Thyroid gland (tissue), 4 donors: ENCODE data around the gene ZNF573.

Experiments used
- CTCF ChIP-seq, 6 experiments: fragments of 200-600 bp in 3 of 6; fragments of 450-650 bp in 3 of 6; sonication (generic) in 3 of 6; IDR thresholded peaks; one replicate each; pipeline ENCODE4 v1.5.1; 2016 to 2019; ENCODE audit warnings: antibody characterized with exemption in 6 of 6, mild to moderate bottlenecking in 2 of 6, inconsistent platforms in 1 of 6, moderate library complexity in 1 of 6
- POLR2A ChIP-seq, 2 donors: fragments of 450-650 bp; IDR thresholded peaks; one replicate each; pipeline ENCODE4 v1.6.1; 2017; ENCODE audit warnings: antibody characterized with exemption in 2 of 2, mild to moderate bottlenecking in 2 of 2, moderate library complexity in 1 of 2

- no peak for TF ChIP-seq CTCF (IDR thresholded peaks at IDR 0.05)
- no peak for TF ChIP-seq POLR2A (IDR thresholded peaks at IDR 0.05)
Measured at GRCh38 chr19:37692956-37693620, 86.3 kb downstream of the ZNF573 start.
